Stimulated activated CD4-positive, alpha-beta T cell treated with anti-CD3 and anti-CD28 coated beads, TNF-alpha, amount 100 ng/mL, for 24 hours (primary cell): ENCODE measurements around the gene TCF12.

Experiments
- DNase-seq, 3 experiments: peaks; one replicate each; pipeline ENCODE4 v3.0.0-alpha.2; 2020; ENCODE audit warnings: low read depth in 3 of 3

TCF12 gene

DNA sequence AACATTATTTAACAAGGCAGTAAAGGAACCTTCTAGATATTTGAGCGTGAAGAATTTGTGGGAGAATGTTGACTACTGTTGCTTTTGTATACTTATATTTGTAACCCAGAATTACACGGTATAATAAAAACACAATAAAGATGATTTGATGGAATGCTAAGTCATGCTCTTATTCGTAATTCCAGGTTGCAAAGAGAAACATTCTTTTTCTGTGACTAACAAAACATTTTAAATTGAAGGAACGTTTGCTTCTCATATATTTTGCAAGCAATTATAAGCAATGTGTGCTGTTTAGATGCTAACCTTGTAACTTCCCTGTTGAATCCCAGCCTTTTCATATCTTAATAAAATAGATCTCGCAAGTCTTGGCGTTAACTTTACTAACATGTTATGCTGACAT lies 333.5 kb downstream of the TCF12 start:
- no peak for DNase-seq

DNA sequence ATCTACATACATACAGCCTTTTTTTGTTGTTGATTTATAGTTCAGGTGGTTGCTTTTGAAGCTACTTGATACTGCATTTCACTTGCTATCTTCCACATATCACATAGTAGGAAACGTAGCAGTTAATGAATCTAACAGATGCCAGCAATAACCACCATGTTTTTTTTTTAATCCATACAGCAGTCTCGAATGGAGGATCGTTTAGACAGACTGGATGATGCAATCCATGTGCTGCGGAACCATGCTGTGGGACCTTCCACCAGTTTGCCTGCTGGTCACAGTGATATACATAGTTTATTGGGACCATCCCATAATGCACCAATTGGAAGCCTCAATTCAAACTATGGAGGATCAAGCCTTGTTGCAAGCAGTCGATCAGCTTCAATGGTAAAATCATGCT lies 334.6 kb downstream of the TCF12 start:
- DNase-seq = no peak

DNA sequence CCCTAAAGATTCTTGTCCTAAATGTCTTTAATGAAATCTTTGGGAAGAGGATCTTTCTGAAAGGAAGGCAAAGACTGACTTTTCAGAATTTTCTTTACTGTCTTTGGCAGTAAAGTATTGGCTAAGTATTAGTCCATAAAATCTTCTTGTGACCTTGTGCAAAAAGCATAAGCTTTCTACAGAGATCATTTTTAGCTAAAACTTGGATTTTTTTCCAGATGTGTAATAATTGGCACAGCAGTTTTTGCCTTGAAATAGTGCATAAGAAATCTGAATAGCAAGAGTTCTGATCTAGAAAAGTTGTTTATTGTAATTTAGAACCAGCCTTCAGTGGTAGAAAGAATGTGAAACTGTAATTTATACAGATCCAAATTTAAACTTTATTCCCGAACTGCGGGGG lies 335.1 kb downstream of the TCF12 start:
- DNase-seq = no peak

DNA sequence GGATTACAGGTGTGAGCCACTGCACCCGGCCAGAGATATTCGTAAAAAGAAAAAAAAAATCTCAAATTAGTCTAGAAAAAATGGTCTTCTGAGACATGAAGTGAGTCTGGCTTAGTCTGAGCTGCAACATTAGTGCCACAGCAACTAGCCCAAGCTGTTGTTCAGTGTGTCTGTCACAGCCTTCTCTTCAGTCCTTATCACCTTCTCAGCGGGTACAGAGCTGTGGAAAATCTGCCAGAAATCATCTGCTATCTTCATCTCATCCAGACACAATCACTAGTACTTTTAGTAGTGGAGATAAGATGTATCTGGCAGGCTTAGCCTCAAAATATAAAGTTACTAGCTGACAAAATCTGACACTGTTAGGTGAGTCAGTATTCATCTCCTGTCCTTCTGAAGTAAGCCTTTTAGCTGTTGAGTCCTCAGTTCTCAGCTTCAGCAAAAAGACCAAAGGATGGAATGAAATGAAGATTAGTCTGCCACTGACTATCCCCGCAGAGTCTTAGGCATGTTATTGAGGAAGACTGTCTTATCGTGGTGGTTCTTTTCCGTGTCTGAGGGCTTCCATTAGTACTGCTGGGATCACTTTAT lies 337.4 kb downstream of the TCF12 start:
- no peak for DNase-seq

DNA sequence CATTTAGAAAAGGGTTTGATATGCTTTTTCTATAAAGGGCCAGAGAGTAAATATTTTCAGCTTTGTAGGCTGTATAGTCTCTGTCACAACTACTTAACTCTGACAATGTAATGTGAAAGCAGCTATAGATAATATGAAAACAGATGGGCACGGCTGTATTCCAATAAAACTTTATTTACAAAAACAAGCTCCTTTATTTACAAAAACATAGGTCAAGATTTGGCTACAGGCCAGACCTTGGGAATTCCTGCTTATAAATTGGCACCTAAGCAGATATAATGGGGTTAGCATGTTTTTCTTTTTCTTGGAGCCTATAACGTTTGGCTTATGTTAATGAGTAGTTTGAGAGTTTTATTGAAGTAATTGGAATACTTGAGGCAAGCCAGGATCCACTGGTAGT lies 338.5 kb downstream of the TCF12 start:
- no peak for DNase-seq

DNA sequence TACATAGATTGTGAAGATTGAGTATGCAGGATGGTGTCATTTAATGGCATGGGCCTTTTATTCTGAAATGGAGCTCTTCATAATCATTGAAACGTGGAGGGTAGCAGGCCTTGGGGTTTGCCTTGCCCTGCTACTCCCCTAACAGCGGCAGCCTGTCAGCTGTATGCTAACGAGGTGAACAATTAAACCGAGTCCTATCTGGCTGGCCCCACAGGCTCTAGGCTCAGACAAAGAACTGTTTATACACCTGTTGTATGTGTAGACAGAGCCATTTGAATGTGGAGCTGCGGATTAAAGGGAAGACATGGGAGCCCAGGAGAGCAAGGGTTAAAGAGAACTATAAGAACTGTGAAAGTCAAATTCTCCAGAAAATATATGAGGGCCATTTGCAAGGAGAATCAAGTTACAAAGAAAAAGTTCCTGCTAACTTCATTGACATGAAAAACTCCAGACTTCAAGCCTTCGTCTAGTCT lies 341.2 kb downstream of the TCF12 start:
- DNase-seq = no peak

DNA sequence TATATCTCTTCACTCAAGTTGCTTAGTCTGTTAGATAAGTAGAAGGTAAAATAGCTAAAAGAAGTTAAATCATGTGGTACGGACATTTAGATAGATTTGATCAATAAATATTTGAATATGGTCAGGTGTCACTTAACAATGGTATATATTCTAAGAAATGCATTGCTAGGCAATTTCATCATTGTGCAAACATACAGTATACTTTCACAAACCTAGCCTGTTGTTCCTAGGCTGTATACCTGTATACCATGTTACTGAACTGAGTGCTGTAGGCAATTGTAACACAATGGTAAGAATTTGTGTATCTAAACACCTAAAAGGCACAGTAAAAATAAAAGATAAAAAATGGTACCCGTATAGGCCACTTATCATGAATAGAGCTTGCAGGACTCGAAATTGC lies 345.1 kb downstream of the TCF12 start:
- no peak for DNase-seq

DNA sequence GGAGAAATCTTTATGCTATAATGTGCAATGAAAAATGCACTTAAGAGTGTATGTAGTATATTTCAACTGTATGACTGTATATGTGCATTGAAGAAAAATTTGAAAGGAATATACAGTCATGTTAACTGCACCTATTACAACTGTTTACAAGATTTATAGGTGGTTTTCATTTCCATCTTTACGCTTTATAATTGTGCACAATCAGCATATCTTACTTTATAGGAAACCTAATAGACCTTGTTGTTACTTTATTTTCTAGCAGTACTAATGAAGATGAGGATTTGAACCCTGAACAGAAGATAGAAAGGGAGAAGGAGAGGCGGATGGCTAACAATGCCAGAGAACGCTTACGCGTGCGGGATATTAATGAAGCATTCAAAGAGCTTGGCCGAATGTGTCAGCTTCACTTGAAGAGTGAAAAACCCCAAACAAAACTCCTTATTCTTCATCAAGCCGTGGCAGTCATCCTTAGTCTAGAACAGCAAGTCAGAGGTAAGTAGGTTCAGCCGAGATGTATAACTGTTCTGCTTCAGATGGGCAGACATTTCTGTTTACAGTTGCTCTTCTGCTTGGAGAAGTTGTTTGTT lies 354.4 kb downstream of the TCF12 start:
- no peak for DNase-seq

DNA sequence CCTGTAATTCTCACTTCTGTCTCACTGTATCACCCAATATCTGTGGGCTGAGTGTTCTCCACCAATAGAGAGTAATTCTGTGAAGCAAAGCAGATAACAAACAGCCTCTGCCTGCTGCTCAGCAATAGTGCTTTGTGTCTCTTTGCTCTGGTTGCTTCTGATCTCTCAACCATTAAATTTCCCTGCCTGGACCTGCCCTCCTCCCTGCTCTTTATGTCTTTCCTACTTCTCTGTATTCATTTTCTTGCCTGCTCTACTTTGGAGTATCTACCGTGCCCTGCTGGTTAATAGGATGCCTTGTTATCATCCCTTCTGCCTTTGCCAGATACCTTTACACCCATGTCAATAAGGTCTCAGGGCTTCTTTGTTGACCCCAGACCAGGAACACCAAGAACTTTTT lies 355.0 kb downstream of the TCF12 start:
- no peak for DNase-seq

DNA sequence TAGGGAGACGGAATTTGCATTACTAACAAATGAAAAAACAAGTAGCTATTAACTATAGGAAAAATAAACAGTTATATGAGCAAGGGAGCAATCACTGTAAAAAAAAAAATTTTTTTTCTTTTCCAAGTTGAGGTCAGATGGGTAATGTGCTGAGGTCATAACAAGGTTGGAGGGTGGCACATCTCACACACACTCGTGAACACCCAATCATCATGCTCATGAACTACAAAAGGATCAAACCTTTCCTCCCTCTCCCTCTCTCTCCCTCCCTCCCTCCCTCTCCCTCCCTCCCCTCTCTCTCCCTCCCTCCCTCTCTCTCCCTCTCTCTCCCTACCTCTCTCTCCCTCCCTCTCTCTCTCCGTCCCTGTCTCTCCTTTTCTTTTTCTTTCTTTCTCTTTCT lies 360.0 kb downstream of the TCF12 start:
- no peak for DNase-seq

DNA sequence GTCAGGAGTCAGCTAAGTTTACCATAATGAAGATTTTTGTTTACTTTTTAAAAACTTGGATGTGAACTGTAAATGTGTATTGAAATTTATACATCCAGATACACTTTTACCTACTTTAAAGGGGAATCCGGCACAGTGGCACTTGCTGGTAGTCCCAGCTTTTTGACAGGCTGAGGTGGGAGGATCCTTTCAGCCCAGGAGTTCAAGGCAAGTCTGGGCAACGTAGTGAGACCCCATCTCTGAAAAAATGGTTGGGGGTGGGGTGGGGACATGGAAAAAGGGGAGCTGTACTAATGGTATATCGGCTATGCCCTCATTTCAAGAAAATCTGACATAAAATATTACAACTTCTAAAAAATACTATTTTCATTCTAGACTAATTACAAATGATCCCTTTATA lies 362.0 kb downstream of the TCF12 start:
- no peak for DNase-seq

DNA sequence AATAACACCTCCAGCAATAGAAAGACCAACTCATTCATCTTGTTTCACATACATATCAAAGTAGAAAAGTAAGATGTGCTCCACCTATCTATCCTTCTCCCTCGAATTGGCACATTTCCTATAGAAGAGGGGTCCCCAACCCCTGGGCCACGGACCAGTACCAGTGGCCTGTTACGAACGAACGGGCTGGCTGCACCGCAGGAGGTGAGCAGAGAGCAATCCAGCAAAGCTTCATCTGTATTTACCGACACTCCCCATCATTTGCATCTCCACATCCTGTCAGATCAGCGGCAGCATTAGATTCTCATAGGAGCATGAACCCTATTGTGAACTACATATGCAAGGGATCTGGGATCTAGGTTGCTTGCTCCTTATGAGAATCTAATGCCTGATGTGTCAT lies 362.9 kb downstream of the TCF12 start:
- DNase-seq = no peak

DNA sequence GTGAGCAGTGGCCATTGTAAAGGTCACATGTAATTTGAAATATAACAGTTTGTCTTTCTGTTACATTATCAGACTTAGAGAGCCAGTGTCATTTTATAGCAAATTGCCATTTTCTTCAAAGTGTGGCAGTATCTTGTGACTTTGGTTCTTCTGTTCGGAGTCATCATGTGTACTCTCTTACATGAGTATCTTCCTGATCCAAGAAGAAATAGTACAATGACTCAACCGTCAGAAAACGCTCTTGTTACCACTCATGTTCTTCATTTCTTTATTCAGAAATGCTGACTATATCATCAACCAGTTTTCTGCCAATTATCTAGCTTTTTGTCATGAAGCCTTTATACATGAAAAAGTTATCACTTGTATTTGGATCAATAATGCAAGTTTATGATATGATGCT lies 364.2 kb downstream of the TCF12 start:
- no peak for DNase-seq

DNA sequence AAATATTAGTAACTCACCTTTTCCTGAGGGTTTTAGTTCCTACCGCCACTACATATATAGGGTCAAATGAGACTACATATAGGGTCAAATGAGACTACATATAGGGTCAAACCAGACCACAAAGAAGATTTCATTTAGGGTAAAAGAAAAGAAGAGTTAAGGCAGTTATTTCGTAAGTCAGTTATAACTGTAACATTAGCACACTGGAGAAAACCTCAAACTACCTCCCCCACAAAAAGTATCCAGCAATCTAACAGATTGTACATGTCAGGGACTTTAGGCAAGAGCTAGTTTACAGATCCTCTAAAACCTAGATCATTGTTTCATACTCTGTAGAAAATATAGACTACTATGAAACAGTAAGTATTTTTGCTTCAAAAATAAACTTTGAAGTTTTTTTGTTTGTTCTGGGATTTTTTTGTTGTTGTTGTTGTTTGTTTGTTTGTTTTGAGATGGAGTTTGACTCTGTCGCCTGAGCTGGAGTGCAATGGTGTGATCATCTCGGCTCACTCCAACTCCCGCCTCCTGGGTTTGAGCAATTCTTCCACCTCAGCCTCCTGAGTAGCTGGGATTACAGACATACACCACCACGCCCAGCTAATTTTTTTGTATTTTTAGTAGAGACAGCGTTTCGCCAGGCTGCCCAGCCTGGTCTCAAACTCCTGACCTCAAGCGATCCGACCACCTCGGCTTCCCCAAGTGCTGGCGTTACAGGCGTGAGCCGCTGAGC lies 365.5 kb downstream of the TCF12 start:
- no peak for DNase-seq

DNA sequence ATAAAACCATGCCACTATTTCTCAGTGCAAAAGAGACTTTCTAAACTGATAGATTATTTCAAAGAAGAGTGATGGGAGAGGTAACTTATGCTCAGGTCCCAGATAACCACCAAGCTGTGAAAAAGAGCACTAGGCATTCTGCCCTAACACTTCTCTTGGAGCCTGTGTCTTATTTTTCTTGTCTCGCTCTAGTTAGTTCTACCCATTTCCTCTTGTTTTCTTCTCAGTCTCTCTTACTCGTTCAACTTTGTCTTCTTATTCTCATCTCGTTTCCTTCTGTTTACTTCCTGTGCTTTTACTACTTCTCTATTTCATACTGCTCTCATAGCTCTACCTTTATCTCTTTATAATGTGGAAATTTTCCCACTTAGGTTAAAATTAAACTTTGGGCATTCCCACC lies 366.1 kb downstream of the TCF12 start:
- DNase-seq = no peak

DNA sequence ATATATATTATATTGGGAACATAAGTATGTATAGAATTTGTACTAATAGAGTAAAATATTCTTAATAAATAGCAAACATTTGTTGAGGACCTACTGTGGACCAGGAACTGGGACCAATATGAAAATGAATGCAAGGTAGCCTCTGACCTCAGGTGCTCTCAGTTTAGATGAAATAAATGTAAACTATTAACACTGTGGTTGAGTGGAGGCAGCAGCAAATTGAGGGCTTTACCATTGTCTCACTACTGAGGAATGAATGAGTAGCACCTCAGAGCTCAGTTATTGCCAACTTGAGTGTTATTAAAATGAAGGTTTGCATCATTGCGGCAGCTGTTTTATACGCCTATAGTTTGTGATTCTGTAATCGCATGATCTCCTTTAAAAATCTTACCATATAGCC lies 366.9 kb downstream of the TCF12 start:
- DNase-seq = no peak

DNA sequence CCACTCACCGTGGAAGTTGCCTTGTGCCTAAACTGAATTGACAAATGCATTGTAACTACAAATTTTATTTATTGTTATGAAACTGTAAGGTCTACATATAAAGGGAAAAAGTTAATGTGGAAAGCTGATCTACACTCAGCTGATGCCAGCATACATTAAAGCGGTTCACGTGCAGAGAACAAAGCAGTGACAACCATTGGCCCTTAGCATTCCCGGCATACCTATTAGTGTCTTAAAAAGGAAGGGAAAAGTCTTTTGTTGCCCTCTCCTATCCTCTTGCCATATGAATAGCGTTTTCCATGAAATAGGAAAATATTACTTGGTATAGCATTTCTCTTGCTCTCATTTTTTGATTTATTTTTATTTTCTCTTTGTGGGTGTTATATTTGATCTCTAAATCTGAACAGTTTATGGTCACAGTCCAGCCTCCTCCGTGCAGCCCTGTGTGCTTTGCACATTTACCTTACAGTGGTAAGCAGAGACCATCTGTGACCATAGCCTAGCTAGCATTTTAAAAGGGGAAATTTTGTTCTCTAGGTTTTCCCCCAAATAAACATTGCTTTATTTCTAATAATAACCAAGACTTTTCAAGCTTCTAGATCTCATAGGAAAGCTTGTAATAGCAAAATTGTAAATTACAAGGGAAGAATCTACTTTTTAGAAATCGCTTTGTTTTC lies 368.1 kb downstream of the TCF12 start:
- DNase-seq = no peak

DNA sequence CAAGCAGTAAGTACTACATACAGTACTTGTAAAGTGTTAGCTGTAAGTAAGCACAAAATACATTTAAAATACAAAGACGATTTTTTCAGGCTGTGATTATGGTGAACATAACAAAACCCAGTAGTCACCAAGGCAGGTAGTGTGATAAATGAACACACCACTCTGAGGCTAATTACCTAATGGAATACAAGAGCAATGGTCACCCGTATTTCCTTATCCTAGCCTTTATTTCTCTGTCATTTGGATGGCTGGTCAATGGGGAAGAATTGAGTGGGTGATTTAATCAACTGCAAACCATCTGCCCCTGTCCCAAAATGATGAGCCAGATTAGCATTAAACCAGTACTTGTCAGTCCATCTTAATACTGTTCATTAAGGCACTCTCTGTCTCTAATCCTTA lies 368.7 kb downstream of the TCF12 start:
- no peak for DNase-seq

DNA sequence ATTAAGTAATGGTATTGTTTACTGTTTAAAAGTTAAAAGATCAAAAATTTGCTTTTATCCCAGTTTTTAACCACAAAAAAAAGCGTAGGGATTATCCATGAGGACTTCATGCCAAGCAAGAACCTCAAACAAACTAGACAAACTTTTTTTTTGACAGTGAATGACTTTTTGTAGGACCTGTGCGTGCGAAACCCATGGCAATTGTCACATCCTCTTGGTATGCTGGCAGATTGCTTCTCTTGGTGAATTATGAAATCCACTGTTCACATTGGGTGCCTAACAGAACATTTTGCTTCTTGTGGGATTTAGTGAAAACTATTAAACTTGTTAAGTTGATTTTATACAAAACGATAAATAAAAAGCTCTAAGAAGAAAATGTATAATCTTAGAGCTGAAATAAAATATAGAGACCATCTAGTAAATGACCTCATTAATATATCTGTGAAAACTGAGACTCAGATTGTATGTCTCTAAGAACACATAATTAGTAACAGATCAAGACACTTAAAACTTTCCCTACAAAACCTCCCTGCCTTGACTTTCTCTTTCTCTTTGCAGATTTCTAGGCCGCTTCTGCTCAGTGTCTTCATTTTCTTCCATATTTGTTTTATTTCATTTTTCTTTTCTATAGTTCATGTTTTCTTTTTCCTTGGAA lies 370.6 kb downstream of the TCF12 start:
- no peak for DNase-seq

DNA sequence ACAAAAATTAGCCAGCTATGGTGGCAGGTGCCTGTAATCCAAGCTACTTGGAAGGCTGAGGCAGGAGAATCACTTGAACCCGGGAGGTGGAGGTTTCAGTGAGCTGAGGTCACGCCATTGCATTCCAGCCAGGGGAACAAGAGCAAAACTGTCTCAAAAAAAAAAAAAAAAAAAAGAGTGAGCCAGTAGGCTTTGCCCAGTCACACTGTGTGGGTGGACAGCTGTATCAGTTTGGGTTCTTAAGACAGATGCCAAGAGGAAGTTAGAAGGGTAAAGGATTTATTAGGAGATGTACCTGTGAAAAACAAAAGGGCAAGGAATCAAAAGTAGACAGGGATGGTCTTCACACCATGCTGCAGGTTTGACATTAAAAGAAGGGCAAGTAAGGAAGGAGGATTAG lies 371.7 kb downstream of the TCF12 start:
- no peak for DNase-seq

DNA sequence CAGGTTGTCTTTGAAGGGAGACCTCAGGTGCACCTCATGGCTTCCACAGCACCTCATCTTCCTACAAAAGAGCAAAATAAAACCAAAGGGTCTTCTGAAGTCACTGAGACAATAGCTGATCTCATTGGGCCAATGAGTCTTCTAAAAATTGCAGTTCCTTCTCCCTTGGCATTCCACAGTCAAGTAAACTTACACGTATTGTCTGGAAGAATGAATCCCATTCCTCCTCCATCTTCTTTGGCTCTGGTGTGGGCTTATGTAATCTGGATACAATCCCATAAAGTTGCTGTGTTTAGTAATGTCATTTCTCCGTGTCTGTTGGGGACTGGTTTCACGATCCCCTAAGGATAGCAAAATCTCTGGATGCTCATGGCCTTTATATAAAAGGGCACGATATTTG lies 372.4 kb downstream of the TCF12 start:
- no peak for DNase-seq

DNA sequence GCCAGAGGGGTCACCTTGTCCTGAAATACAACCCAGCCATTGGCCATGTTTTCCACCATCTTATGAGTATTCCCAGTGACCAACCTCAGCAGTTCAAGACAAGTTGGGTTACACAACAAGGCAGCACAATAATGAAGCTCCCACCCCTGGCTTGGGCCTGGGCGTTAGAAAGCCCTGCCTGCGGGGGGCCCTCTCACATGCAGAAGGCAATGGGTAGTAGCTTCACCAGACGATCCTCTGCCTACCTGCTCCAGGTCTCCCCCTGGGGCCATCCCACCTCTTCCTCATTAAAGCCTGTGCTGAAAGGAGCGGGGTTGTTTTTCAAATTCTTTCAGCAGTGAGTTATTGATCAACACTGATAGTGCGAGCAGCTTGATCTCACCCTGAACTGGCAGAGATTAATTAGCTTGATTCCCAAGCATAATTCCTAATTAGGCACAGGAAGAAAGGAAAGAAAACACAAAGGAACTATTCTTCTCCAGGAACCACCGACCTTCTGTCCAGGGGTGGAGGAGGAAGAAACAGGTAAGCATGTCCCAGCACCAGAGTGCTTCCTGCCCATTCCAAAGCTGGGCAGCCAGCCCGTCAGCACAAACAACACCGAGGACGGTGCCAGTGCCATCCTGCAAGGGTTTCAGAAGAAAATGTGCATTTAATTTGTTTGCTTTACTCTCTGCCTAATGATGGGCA lies 378.2 kb downstream of the TCF12 start:
- no peak for DNase-seq
